HG02973 (cell line): ENCODE data around the gene EVI5.
A peak's percentile ranks its signal among the peaks of the same experiment; 100 is the strongest.
"Not testable (repeated sequence)": the region's sequence is repeated elsewhere in the genome, so short reads cannot be mapped to it uniquely, and the experiment has no call there.

ENCODE experiments used
- ATAC-seq: cut with Tn5 transposase; IDR thresholded peaks from one replicate; pipeline ENCODE4 v1.9.1; 2021; ENCODE audit warnings: moderate library complexity; ENCODE audit not compliant: unreplicated experiment

EVI5 gene

GRCh38 chr1:92527670-92528069 lies 257.2 kb downstream of the EVI5 start:
- ATAC-seq = no peak

- not testable (repeated sequence) for ATAC-seq
Observed at GRCh38 chr1:92524944-92525590, 259.8 kb downstream of the EVI5 start.

GRCh38 chr1:92519043-92519442 lies 265.9 kb downstream of the EVI5 start:
- ATAC-seq = no peak

GRCh38 chr1:92516574-92516973 lies 268.3 kb downstream of the EVI5 start:
- no peak for ATAC-seq

GRCh38 chr1:92515796-92516201 lies 269.1 kb downstream of the EVI5 start:
- no peak for ATAC-seq

GRCh38 chr1:92511541-92511940 lies 273.4 kb downstream of the EVI5 start:
- ATAC-seq = peak; percentile 90

GRCh38 chr1:92509619-92510018 lies 275.3 kb downstream of the EVI5 start:
- ATAC-seq = no peak

- no peak for ATAC-seq
Observed at GRCh38 chr1:92505015-92505692, 279.8 kb downstream of the EVI5 start.

- ATAC-seq = no peak
Observed at GRCh38 chr1:92504291-92505014, 280.5 kb downstream of the EVI5 start.

- no peak for ATAC-seq
Observed at GRCh38 chr1:92503926-92504285, 281.0 kb downstream of the EVI5 start.

- no peak for ATAC-seq
Observed at GRCh38 chr1:92503043-92503925, 281.6 kb downstream of the EVI5 start.

GRCh38 chr1:92502247-92502646 lies 282.7 kb downstream of the EVI5 start:
- peak; percentile 67 for ATAC-seq

GRCh38 chr1:92500552-92500951 lies 284.4 kb downstream of the EVI5 start:
- no peak for ATAC-seq

- ATAC-seq = no peak
Observed at GRCh38 chr1:92495392-92496063, 289.4 kb downstream of the EVI5 start.

GRCh38 chr1:92494485-92495141 lies 290.3 kb downstream of the EVI5 start:
- no peak for ATAC-seq

- no peak for ATAC-seq
Observed at GRCh38 chr1:92493139-92493538, 291.8 kb downstream of the EVI5 start.

GRCh38 chr1:92488832-92489231 lies 296.1 kb downstream of the EVI5 start:
- no peak for ATAC-seq

GRCh38 chr1:92488416-92488815 lies 296.5 kb downstream of the EVI5 start:
- ATAC-seq = no peak

- no peak for ATAC-seq
Observed at GRCh38 chr1:92487078-92487605, 297.8 kb downstream of the EVI5 start.
